GM12878 (cell line): ENCODE data around the gene DENND1B.
"Not testable (repeated sequence)": the region's sequence is repeated elsewhere in the genome, so short reads cannot be mapped to it uniquely, and the experiment has no call there.

ENCODE experiments used
- CREB1 ChIP-seq: IDR thresholded peaks from 2 replicates; pipeline ENCODE4 v1.6.1; 2012; ENCODE audit warnings: low read depth, mild to moderate bottlenecking, inconsistent platforms
- RCOR1 ChIP-seq: conservative IDR thresholded peaks from 2 replicates; pipeline ENCODE4 v1.6.1; 2012; ENCODE audit warnings: low read depth, low read length, improper control_type of control experiment
- TF ChIP-seq, protein P1 (sequence below): IDR thresholded peaks from 2 replicates; pipeline ENCODE4 v1.6.1; 2011; ENCODE audit warnings: low read depth, low read length, improper control_type of control experiment, borderline replicate concordance

DNA sequence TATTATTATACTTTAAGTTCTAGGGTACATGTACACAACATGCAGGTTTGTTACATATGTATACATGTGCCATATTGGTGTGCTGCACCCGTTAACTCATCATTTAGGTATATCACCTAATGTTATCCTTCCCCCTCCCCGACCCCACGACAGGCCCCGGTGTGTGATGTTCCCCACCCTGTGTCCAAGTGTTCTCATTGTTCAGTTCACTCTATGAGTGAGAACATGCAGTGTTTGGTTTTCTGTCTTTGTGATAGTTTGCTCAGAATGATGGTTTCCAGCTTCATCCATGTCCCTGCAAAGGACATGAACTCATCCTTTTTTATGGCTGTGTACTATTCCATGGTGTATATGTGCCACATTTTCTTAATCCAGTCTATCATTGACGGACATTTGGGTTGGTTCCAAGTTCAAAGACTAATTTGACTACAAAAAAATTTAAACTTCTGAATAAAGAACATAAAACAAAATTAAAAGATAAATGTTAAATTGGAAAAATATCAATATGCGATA lies 22.6 kb downstream of the DENND1B start:
- not testable (repeated sequence) for TF ChIP-seq RCOR1, CREB1
- TF ChIP-seq, protein P1, sequence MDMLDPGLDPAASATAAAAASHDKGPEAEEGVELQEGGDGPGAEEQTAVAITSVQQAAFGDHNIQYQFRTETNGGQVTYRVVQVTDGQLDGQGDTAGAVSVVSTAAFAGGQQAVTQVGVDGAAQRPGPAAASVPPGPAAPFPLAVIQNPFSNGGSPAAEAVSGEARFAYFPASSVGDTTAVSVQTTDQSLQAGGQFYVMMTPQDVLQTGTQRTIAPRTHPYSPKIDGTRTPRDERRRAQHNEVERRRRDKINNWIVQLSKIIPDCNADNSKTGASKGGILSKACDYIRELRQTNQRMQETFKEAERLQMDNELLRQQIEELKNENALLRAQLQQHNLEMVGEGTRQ = not testable (repeated sequence)
